Sigmoid colon (tissue), 7 donors: ENCODE results near the gene ZNF774. TPM values are rescaled to one million over a fixed set of nuclear protein-coding genes. Genes with fewer than 3 reads are reported as not detected.

ENCODE experiments used
- DNase-seq: peaks from one replicate; pipeline ENCODE4 v3.0.0-alpha.2; 2019
- H3K27ac ChIP-seq, 4 donors: fragments of 200-600 bp; sonication (generic); one replicate each; pipeline ENCODE4 v1.5.1; 2016 to 2019; ENCODE audit warnings: mild to moderate bottlenecking in 1 of 4
- H3K27me3 ChIP-seq, 3 donors: fragments of 200-600 bp; sonication (generic); one replicate each; pipeline ENCODE4 v1.5.1; 2019; ENCODE audit warnings: mild to moderate bottlenecking in 1 of 3
- H3K36me3 ChIP-seq, 4 donors: fragments of 200-600 bp; sonication (generic); one replicate each; pipeline ENCODE4 v1.5.1; 2016 to 2019
- H3K4me1 ChIP-seq, 4 donors: fragments of 200-600 bp; sonication (generic); one replicate each; pipeline ENCODE4 v1.5.1; 2017 to 2019
- H3K4me3 ChIP-seq, 4 donors: fragments of 200-600 bp; sonication (generic); one replicate each; pipeline ENCODE4 v1.5.1; 2017 to 2019; ENCODE audit warnings: mild to moderate bottlenecking in 2 of 4, moderate library complexity in 1 of 4
- H3K9me3 ChIP-seq, 4 donors: fragments of 200-600 bp in 3 of 4; sonication (generic) in 3 of 4; one replicate each; pipeline versions ENCODE4 v1.5.1 to v1.6.1; 2013 to 2019
- EP300 ChIP-seq, 4 donors: sonication (generic); formaldehyde crosslinking; IDR thresholded peaks; one replicate each; pipeline ENCODE4 v1.6.1; 2017; ENCODE audit warnings: antibody characterized with exemption in 4 of 4
- POLR2A ChIP-seq, 2 donors: fragments of 450-650 bp; IDR thresholded peaks; one replicate each; pipeline ENCODE4 v1.6.1; 2016; ENCODE audit warnings: antibody characterized with exemption in 2 of 2, mild to moderate bottlenecking in 2 of 2, moderate library complexity in 2 of 2
- POLR2AphosphoS5 ChIP-seq, 4 donors: sonication (generic); formaldehyde crosslinking; IDR thresholded peaks; one replicate each; pipeline ENCODE4 v1.6.1; 2017; ENCODE audit warnings: antibody characterized with exemption in 4 of 4
- WGBS, 2 donors: extraction: QIAGEN DNeasy Blood & Tissue Kit; methylation state at CpG; one replicate each; pipeline ENCODE4 v1.1.7; 2013; 5-methylcytosine and 5-hydroxymethylcytosine counted together
- intact Hi-C: fragments of 100-400 bp; cut with DNase I; formaldehyde crosslinking; loops from one replicate; pipeline ENCODE4 v1.15.1; 2023
- polyA plus RNA-seq, 3 donors: library from polyadenylated mRNA; stranded (reverse); fragments of 200-250 nt; gene quantifications; one replicate each; pipeline ENCODE4 v1.2.3, GENCODE V29; 2013
- total RNA-seq, 4 donors: library from RNA; depleted of rRNA; stranded (reverse); fragments of >200 nt; gene quantifications; one replicate each; pipeline ENCODE4 v1.1.0, GENCODE V29; 2016
- TF ChIP-seq, protein P1 (sequence below), 4 experiments: fragments of 450-650 bp in 3 of 4; fragments of 200-600 bp in 1 of 4; IDR thresholded peaks; one replicate each; pipeline ENCODE4 v1.5.1; 2016 to 2019; ENCODE audit warnings: antibody characterized with exemption in 4 of 4, mild to moderate bottlenecking in 3 of 4, moderate library complexity in 2 of 4
- donor health status: healthy with polysubstance abuse.
- donor health status: Bipolar disorder and iron deficiency.
- donor health status: healthy.

Gene ZNF774
- total and polyA plus RNA-seq, 7 donors = 1.4 to 4.3 (median 2.3) TPM

GRCh38 chr15:90381515-90381914 is 29.4 kb downstream of the ZNF774 start:
- Histone ChIP-seq H3K4me1 (no peaks in the 10 kb centered on the region), H3K27ac (no peak overlapping the region), H3K36me3 (no peaks in the 10 kb centered on the region), H3K9me3 (no peaks in the 10 kb centered on the region), H3K27me3 (no peaks in the 10 kb centered on the region), H3K4me3 (no peak overlapping the region)
- intact Hi-C loops = no loop called here
- TF ChIP-seq EP300 (IDR thresholded peaks at IDR 0.05) (no peak), POLR2AphosphoS5 (IDR thresholded peaks at IDR 0.05) (no peak), POLR2A (IDR thresholded peaks at IDR 0.05) (no peak)
- TF ChIP-seq, protein P1, sequence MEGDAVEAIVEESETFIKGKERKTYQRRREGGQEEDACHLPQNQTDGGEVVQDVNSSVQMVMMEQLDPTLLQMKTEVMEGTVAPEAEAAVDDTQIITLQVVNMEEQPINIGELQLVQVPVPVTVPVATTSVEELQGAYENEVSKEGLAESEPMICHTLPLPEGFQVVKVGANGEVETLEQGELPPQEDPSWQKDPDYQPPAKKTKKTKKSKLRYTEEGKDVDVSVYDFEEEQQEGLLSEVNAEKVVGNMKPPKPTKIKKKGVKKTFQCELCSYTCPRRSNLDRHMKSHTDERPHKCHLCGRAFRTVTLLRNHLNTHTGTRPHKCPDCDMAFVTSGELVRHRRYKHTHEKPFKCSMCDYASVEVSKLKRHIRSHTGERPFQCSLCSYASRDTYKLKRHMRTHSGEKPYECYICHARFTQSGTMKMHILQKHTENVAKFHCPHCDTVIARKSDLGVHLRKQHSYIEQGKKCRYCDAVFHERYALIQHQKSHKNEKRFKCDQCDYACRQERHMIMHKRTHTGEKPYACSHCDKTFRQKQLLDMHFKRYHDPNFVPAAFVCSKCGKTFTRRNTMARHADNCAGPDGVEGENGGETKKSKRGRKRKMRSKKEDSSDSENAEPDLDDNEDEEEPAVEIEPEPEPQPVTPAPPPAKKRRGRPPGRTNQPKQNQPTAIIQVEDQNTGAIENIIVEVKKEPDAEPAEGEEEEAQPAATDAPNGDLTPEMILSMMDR (IDR thresholded peaks at IDR 0.05) = no peak
- DNase-seq = no peak

DNA sequence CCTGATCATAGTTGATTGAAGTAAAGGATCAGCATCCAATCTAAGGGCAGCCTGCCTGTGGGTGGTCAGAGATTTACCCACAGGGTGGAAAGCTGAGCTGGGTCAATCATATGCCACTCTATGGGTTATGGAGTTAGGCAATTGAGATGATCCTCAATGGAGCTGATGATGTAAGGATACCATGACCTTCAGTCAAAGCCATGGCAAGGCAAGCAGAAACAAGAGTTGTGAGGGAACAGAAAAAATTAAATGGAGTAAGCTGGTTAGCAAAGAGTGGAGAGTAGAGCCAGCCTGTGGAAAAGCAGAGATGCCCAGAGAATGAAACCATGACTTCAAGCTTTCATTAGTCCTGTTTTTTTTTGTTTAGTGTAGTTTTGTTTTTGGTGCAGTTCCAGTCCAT is 30.2 kb downstream of the ZNF774 start:
- TF ChIP-seq, protein P1 (IDR thresholded peaks at IDR 0.05) = no peak
- TF ChIP-seq EP300 (IDR thresholded peaks at IDR 0.05) (no peak), POLR2A (IDR thresholded peaks at IDR 0.05) (no peak), POLR2AphosphoS5 (IDR thresholded peaks at IDR 0.05) (no peak)
- H3K27me3 ChIP-seq = no peaks in the 10 kb centered on the region
- no peak overlapping the region for H3K27ac ChIP-seq
- no peak for DNase-seq
- intact Hi-C loops = no loop called here
- H3K4me1 ChIP-seq = peaks cover 0 to under 1% (median 0%) of the 10 kb centered on the region in 4 donors
- H3K36me3 ChIP-seq = no peaks in the 10 kb centered on the region
- no peaks in the 10 kb centered on the region for H3K9me3 ChIP-seq
- no peak overlapping the region for H3K4me3 ChIP-seq

DNA sequence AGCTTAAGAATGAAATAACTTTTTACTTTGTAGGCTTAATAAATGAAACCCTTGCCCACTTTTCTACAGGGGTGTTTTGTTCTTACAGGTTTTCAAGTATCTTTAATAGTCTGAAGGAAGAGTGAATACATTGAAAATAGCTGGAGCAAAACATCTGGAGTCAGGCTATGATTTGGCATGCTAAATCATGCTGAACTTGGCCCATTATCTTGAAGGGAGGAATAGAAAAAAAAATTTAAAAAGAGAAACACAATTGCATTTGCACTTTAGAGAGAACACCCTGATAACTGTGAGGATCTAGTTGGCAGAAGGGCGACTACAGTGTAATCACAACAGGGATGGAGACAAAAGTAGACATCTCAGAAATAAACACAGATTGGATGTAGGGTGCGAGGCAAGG is 34.1 kb downstream of the ZNF774 start:
- 87 to 88% methylated on average over 2 of the region's 2 CpGs for WGBS, 2 donors
- DNase-seq = no peak
- peak overlapping the region in 3 of 4 donors; percentile 12 to 46 (median 28) for H3K27ac ChIP-seq
- H3K27me3 ChIP-seq = no peaks in the 10 kb centered on the region
- H3K36me3 ChIP-seq = peaks cover 0 to 7% (median 0%) of the 10 kb centered on the region in 4 donors
- no peak for TF ChIP-seq EP300 (IDR thresholded peaks at IDR 0.05)
- no peak for TF ChIP-seq POLR2AphosphoS5 (IDR thresholded peaks at IDR 0.05)
- H3K9me3 ChIP-seq = no peaks in the 10 kb centered on the region
- no peak overlapping the region for H3K4me3 ChIP-seq
- peaks cover 0 to 28% (median 22%) of the 10 kb centered on the region in 4 donors for H3K4me1 ChIP-seq
- intact Hi-C loops = no loop called here

DNA sequence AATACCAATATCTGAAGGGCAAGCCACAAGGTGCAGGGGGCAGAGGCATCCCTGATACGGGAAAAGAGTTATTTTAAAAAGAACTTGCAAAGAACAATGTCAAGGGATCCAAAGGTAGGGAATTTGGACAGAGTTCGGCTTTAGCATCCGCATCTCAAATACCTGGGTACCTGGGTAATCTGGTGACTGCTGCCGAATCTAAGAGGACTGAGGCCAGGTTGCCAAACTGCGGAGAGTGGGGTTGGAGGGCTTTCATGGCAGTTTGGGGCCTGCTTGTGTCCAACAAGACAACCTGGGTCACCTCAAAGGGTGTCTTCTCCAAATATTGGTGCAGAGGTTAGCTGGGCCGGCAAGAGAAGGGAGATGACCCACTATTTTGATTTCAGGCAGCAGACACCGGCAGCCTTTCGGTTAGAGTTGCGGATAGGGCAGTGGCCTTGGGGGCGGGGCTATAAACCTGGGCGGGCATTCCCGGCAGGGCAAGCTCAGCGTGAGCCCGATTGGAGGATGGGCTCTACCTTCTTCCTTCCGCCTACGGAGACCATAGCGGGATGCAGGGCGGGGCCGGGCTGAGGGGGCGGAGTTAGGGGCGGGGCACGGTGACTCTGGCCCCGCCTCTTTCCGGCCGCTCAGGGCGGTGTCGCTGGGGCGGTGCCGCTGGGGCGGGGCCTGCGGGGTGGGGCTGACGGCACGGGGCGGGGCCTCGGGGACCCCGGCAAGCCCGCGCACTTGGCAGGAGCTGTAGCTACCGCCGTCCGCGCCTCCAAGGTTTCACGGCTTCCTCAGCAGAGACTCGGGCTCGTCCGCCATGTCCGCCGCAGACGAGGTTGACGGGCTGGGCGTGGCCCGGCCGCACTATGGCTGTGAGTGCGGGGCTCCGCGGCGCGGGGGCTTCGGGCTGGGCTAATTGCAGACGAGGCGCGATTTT is 35.7 kb downstream of the ZNF774 start, which contains the start of gene IQGAP1:
IQGAP1 (plus strand) TSS at position 709 of the 928 bp plus-strand sequence; CDS start at position 809, 100 bp downstream.
- intact Hi-C loops = loop anchor here (2.0 kb wide), 1 partner anchor 25 kb away; no protein-coding TSS in a partner anchor
- Histone ChIP-seq H3K4me1 (peaks cover 0 to 44% (median 38%) of the 10 kb centered on the region in 4 donors), H3K36me3 (peaks cover 0 to 19% (median 5%) of the 10 kb centered on the region in 4 donors), H3K9me3 (no peaks in the 10 kb centered on the region), H3K4me3 (peak within 1 kb of the TSS; percentile 86 to 99 (median 90)), H3K27me3 (no peaks in the 10 kb centered on the region), H3K27ac (peak within 1 kb of the TSS; percentile 96 to 100 (median 96))
- DNase-seq = peak; percentile 99
- TF ChIP-seq POLR2AphosphoS5 (IDR thresholded peaks at IDR 0.05) (peak; percentile 97 to 99 (median 98)), POLR2A (IDR thresholded peaks at IDR 0.05) (peak; percentile 78 to 79)
- TF ChIP-seq, protein P1 (IDR thresholded peaks at IDR 0.05) = no peak
- WGBS, 2 donors = 2 to 5% methylated on average over 62 of the region's 62 CpGs
